Stimulated activated CD8-positive, alpha-beta memory T cell treated with anti-CD3 and anti-CD28 coated beads, Interleukin-15, amount 100 ng/mL, for 1 hour (primary cell): ENCODE measurements around the gene ARL14EP.

Experiments used
- DNase-seq: peaks from one replicate; pipeline ENCODE4 v3.0.0-alpha.2; 2020; ENCODE audit warnings: low read depth

The ARL14EP gene

DNA sequence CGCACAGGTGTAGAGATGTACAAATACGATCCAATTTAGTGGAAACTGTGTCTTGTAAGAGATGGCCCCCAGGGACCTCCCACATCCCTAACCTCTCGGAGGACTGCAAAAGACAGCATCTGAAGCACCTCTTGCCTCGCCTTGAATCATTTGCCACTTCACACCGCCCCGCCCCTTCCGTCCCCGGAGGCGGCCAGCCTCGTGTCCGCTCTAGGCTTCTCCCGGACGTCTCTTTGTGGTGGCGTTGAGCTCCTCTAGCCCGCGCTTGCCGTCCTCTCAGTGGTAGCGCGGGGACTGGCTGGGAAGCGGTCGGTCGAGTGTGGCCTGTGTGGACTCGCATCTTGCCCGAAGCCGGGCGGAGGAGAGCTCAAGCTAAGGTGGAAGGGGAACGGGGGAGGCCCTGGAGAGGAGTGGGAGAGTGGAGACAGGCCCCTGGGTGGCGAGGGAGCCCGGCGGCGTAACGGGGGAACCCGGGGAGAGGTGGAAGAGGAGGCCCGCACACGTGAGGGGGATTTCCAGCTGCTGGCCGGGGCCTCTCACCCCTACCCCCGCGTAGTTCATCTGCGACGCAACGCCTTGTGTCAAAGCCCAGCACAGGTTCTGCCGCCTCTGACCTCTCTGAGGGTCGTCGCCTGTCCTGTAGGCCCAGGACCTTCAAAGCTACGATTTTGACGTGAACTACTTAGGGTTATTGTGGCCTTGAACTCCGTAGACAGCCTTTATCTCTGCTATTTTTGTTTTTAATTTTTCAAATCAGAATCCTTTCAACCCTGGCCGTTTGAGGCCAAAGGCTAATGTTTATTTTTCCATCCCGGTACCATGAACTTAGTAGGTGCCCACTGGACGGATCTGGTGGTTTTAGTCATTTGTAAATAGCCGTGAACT is at the start of gene ARL14EP:
Gene ARL14EP, plus strand, starts transcription at position 279 of the 885 bp plus-strand sequence. CDS start 7,845 bp downstream, outside the sequence.
- DNase-seq = peak; percentile 77

DNA sequence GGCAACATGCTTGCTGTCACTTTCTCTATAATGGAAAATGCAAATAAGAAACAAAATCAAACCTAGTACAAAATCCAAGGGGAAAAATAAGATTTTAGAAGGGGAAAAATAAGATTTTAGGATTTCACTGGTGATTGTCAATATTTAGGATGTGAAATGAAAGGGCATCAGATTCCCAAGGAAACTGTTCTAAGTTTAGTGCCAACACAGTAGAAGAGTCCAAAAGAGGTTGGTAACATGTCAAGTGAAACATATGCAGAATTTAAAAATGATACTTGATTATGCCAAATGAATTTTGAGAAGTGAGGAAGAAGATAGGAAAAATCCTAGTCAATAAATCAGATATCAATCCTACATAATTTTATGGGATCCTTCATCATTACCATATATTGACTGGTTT is 45.7 kb upstream of the ARL14EP start:
- DNase-seq = no peak

DNA sequence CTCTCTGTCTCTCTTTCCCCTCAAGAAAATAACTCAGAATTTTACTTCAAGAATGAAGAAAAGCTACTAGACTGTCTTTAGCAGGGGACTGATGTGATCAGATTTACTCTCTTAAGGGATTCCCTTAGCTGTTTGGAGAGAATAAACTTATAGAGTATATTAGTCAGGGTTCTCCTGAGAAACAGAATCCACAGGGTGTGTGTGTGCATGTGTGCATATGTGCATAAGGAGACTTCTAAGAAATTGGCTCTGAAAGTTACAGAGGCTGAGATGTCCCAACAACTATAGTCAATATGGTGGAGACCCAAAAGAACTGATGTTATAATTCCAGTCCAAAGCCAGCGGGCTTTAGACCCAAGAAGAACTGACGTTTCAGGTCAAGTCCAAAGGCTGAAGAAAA is 43.1 kb upstream of the ARL14EP start:
- no peak for DNase-seq

GRCh38 chr11:30281476-30282288 is 41.2 kb upstream of the ARL14EP start:
- no peak for DNase-seq

GRCh38 chr11:30282289-30282631 is 40.6 kb upstream of the ARL14EP start:
- no peak for DNase-seq

- DNase-seq = no peak
Measured at GRCh38 chr11:30284836-30285235, 38.1 kb upstream of the ARL14EP start.

DNA sequence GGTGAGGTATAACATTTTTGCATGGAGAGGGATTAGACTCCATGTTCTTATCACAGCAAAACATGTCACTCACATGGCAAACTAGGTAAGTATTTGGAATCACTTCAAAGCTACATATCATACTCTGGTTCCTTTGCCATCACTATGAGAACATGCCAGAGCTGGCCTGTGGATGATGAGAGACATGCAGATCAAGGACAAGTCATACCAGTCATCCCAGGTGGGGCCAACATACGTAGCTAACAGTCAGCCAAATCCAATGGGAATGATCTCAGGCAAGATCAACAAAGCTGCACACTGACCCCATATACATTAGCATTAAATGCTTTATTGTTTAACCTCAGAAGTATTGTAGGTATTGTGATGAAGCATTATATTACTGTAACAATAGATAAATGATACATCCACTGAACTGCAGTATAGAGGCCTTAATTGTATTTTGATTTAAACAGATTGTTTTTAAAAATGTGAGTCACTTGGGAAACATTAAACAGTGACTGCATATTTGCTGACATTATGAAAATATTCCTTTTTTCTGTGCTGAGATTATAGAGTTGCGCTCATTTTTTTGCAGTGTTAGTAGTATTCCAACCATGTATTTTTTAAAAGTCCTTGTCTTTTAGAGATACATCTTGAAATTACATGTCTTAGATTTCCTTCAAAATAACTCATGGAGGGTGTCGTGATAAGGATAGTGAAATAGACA is 37.3 kb upstream of the ARL14EP start:
- no peak for DNase-seq

- no peak for DNase-seq
Measured at GRCh38 chr11:30291331-30291730, 31.6 kb upstream of the ARL14EP start.

GRCh38 chr11:30292545-30292944 is 30.4 kb upstream of the ARL14EP start:
- no peak for DNase-seq

- DNase-seq = no peak
Measured at GRCh38 chr11:30295178-30295885, 27.6 kb upstream of the ARL14EP start.

DNA sequence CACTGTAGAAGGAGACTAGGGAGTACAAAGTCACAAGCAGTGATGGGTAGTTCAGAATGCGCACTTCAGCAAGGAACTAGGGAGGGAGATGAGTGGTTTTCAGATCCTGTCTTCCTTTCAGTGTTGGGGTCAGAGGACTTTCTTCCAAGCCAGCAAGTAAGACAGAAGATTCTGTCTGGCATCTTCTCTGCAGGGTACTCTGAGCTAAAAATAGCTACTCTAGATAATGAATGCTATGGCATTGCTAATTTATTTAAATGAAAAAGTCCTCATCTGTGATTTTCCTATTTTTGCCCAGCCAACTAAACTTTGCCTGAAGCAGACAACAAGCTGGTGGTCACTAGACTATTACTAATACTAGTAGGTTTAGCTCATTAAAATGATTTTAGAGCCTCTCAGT is 18.3 kb upstream of the ARL14EP start:
- DNase-seq = no peak

DNA sequence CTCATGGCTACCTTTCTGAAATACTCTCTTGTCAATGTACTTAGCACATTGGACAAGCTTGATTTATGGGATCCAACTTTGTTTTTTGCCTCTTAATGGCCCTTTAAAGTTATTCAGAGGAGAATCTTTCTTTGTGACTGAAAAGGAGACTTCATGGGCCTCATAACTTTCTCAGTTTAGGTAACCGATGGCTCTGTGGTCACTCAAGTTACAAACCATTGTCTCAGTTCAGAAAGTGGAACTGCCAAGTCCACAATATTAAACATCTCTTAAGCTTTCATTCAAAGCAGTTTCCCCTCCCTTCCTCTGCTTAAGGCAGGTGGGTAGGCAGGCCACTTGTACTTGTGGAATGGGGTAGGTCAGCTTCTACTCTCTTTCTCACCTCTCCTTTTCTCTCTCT is 12.3 kb upstream of the ARL14EP start:
- DNase-seq = no peak

GRCh38 chr11:30311189-30311588 is 11.7 kb upstream of the ARL14EP start:
- no peak for DNase-seq

GRCh38 chr11:30312243-30312642 is 10.7 kb upstream of the ARL14EP start:
- DNase-seq = no peak

- no peak for DNase-seq
Measured at GRCh38 chr11:30313580-30313979, 9.3 kb upstream of the ARL14EP start.

GRCh38 chr11:30314625-30315024 is 8.3 kb upstream of the ARL14EP start:
- DNase-seq = no peak

DNA sequence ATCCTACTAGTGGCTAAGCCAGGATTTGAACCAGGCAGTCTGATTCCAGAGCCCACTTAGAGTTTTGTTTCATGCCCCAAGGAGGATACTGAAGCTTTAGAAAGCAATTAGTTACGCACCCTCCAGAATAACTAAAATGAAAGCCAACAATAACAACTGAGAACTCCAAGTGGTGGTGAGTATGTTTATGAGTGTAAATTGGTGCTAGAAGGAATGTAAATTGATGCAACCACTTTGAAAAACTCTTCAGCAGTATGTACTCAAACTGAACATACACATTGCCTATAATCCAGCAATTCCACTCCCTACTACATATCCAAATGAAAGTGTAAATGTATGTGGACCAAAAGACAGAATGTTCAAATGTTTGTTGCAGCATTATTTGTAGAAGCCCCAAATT is 6.7 kb upstream of the ARL14EP start:
- DNase-seq = no peak

DNA sequence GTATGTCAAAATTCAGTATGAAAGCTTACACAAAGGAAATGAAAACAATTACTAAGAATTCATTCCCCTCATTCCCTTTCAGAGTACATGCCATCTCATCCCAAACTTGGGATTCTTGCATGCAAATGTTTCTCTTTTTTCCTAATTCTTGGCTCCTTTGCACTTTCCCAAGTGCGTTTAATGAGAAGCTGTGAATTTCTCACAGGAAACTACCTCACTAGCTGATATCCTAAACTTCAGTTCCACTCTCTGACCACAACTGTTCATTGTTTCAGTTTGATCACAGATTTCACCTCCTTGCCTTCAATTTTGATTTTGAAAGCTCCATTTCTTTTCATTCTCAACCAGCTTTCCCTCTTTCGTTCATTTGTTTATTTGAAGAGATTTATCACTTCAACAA is 5.9 kb upstream of the ARL14EP start:
- no peak for DNase-seq

GRCh38 chr11:30321321-30321720 is 1.6 kb upstream of the ARL14EP start:
- no peak for DNase-seq

DNA sequence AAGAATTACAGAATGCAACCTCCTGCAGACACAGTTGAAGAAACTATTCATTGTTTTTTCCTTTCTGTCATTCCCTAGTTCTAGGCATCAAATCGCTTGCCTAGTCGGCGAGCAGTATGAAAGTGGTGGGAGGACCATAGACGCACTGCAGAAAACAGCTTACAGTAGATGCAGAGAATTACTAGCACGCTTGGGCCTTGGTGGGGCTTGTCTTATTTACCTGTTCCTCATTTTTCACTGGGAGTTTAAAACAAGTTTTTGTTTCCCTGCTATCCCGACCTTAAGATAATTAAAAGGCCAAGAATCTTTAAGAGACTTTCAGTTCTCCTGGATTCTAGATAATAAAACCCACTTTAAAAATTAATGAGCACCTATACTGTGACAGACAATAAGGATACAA is 713 bp upstream of the ARL14EP start:
- no peak for DNase-seq

GRCh38 chr11:30326114-30326778 is 3.3 kb downstream of the ARL14EP start:
- no peak for DNase-seq
